Measurements from ENCODE around the gene KIAA0232.

KIAA0232 gene

GRCh38 chr4:6932475-6932874 lies 149.9 kb downstream of the KIAA0232 start:
- Histone ChIP-seq H3K4me3 (ENCODE audit: low read length) (no peak overlapping the region), H3K4me2 (ENCODE audit: low read length) (no peak overlapping the region), H3K9ac (ENCODE audit: low read depth, low read length) (no peak overlapping the region), H3K36me3 (ENCODE audit: insufficient read depth, low read length) (no peaks in the 10 kb centered on the region), H3K27me3 (ENCODE audit: control insufficient read depth, insufficient read depth, low read length) (no peaks in the 10 kb centered on the region), H3K9me3 (replicated peaks; ENCODE audit: low read length) (no peaks in the 10 kb centered on the region), H3K4me1 (ENCODE audit: control insufficient read depth, insufficient read depth, low read length) (no peaks in the 10 kb centered on the region)

DNA sequence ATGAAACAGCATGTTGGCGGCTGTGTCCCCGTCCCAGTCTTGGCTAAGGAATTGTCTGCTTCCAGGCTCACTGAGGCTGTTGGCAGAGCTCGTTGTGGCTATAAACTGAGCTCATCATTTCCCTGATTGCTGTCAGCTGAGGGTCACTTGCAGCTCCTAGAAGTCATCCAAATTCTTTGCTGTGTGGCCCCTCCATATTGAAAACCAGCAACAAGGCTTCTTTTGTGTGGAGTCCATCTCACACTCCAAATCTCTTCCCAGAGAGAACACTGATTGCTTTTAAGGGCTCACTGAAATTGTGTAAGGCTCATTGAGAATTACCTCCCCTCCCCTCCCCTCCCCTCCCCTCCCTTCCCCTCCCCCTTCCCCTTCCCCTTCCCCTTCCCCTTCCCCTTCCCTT lies 150.4 kb downstream of the KIAA0232 start:
- Histone ChIP-seq H3K9me3 (replicated peaks; ENCODE audit: low read length) (no peaks in the 10 kb centered on the region), H3K4me1 (ENCODE audit: control insufficient read depth, insufficient read depth, low read length) (no peaks in the 10 kb centered on the region), H3K4me3 (ENCODE audit: low read length) (no peak overlapping the region), H3K36me3 (ENCODE audit: insufficient read depth, low read length) (no peaks in the 10 kb centered on the region), H3K27me3 (ENCODE audit: control insufficient read depth, insufficient read depth, low read length) (no peaks in the 10 kb centered on the region), H3K4me2 (ENCODE audit: low read length) (no peak overlapping the region), H3K9ac (ENCODE audit: low read depth, low read length) (no peak overlapping the region)
